Measurements from ENCODE around the gene VARS2. TPM values are rescaled to one million over a fixed set of nuclear protein-coding genes. Genes with fewer than 3 reads are reported as not detected.

Gene VARS2
- total and polyA plus RNA-seq, 5 donors from 2014 or later: 12.9 to 20.7 (median 17.6) TPM

- Mint-ChIP-seq H3K27ac (no peak overlapping the region), H3K36me3 (no peaks in the 10 kb centered on the region), H3K9me3 (peaks cover 0 to 3% (median 0%) of the 10 kb centered on the region in 7 donors), H3K27me3 (peaks cover 36% of the 10 kb centered on the region), H3K4me3 (no peak overlapping the region), H3K4me1 (peaks cover 0 to 2% (median under 1%) of the 10 kb centered on the region in 4 donors)
- no peaks in the 10 kb centered on the region for H3K4me1 ChIP-seq (ENCODE audit: control insufficient read depth, insufficient read depth, low read length, poor library complexity, severe bottlenecking)
- H3K27me3 ChIP-seq (ENCODE audit: control insufficient read depth, insufficient read depth, low read length): peaks cover 14% of the 10 kb centered on the region
- H3K4me3 ChIP-seq (ENCODE audit: low read depth, low read length): no peak overlapping the region
- no peaks in the 10 kb centered on the region for H3K36me3 ChIP-seq (ENCODE audit: control insufficient read depth, insufficient read depth, low read length)
- no peaks in the 10 kb centered on the region for H3K9me3 ChIP-seq (ENCODE audit: control insufficient read depth in 2 of 2, low read length in 2 of 2)
- DNase-seq (no peak), ATAC-seq (ENCODE audit: low read depth in 2 of 2) (no peak)
- H3K27ac ChIP-seq (ENCODE audit: insufficient read depth, low read length, poor library complexity, severe bottlenecking): no peak overlapping the region
Measured at GRCh38 chr6:30939473-30939872, 25.4 kb downstream of the VARS2 start.

DNA sequence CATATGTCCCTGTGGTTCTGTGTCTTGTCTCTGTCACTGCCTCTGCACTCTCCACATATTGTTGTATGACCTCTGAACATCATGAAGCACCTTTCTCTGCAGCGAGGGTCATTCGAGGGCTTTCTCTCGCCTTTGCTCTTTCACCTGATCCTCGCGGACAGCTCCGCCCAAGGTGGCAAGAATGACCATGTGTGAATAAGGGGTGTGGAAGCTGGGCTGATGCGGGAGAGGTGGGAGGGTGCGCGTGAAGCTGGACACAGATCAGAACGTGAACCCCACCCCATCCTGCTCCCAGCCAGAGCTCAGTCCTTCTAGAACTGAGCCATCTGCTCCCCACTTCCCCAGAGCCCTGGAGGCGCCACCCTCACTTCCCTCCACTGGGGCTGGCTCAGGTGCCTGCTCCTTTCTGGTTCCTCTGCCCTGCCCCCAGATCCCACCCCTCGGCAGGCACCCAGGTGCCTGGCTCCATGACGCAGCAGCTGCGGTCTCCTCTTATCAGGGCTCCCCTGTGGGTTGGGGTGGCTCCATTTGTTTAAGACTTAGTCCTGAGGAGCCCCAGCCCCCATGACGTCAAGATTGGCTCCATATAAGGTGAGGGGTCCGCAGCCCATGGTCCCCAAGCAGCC is 26.4 kb downstream of the VARS2 start, which contains the start of gene MUCL3:
Gene MUCL3 (plus strand): TSS at position 613 of the 626 bp plus-strand sequence. CDS start 27 bp downstream, outside the sequence.
- Histone ChIP-seq H3K27ac (ENCODE audit: insufficient read depth, low read length, poor library complexity, severe bottlenecking) (no peak within 1 kb of the TSS), H3K9me3 (ENCODE audit: control insufficient read depth in 2 of 2, low read length in 2 of 2) (no peaks in the 10 kb centered on the region), H3K4me1 (ENCODE audit: control insufficient read depth, insufficient read depth, low read length, poor library complexity, severe bottlenecking) (no peaks in the 10 kb centered on the region), H3K36me3 (ENCODE audit: control insufficient read depth, insufficient read depth, low read length) (no peaks in the 10 kb centered on the region), H3K27me3 (ENCODE audit: control insufficient read depth, insufficient read depth, low read length) (peaks cover 14% of the 10 kb centered on the region), H3K4me3 (ENCODE audit: low read depth, low read length) (no peak within 1 kb of the TSS)
- DNase-seq (no peak), ATAC-seq (ENCODE audit: low read depth in 2 of 2) (peak in 1 of 2 donors; percentile 12)
- peak within 1 kb of the TSS in 1 of 3 donors; percentile 16 for H3K27ac Mint-ChIP-seq
- H3K36me3 Mint-ChIP-seq: no peaks in the 10 kb centered on the region
- peaks cover 0 to 3% (median 0%) of the 10 kb centered on the region in 7 donors for H3K9me3 Mint-ChIP-seq
- no peak within 1 kb of the TSS for H3K4me3 Mint-ChIP-seq
- peaks cover 38% of the 10 kb centered on the region for H3K27me3 Mint-ChIP-seq
- H3K4me1 Mint-ChIP-seq: peaks cover 0 to 2% (median 0%) of the 10 kb centered on the region in 4 donors

GRCh38 chr6:30942338-30943060 is 28.5 kb downstream of the VARS2 start:
- Histone ChIP-seq H3K9me3 (ENCODE audit: control insufficient read depth in 2 of 2, low read length in 2 of 2) (no peaks in the 10 kb centered on the region), H3K4me3 (ENCODE audit: low read depth, low read length) (no peak overlapping the region), H3K27ac (ENCODE audit: insufficient read depth, low read length, poor library complexity, severe bottlenecking) (no peak overlapping the region), H3K36me3 (ENCODE audit: control insufficient read depth, insufficient read depth, low read length) (no peaks in the 10 kb centered on the region), H3K27me3 (ENCODE audit: control insufficient read depth, insufficient read depth, low read length) (peaks cover 15% of the 10 kb centered on the region), H3K4me1 (ENCODE audit: control insufficient read depth, insufficient read depth, low read length, poor library complexity, severe bottlenecking) (no peaks in the 10 kb centered on the region)
- ATAC-seq (ENCODE audit: low read depth in 2 of 2) (no peak), DNase-seq (no peak)
- Mint-ChIP-seq H3K36me3 (no peaks in the 10 kb centered on the region), H3K4me3 (no peak overlapping the region), H3K4me1 (peaks cover 0 to 2% (median 0%) of the 10 kb centered on the region in 4 donors), H3K9me3 (peaks cover 0 to 3% (median 0%) of the 10 kb centered on the region in 7 donors), H3K27ac (peak overlapping the region in 1 of 3 donors; percentile 7), H3K27me3 (peaks cover 38% of the 10 kb centered on the region)

DNA sequence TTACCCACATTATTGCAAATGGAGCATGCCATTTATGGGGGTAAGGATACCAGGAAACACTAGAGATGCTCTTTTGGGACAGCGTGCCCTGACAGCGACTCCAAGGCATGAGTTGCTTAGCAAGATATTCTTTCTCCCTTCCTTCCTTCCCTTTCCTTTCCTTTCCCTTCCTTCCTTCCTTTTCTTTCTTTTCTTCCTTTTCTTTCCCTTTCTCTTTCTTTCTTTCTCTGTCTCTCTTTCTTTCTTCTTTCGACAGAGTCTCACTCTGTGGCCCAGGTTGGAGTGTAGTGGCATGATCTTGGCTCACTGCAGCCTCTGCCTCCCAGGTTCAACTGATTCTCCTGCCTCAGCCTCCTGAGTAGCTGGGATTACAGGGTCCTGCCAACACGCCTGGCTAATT is 30.0 kb downstream of the VARS2 start:
- no peak overlapping the region for H3K27ac Mint-ChIP-seq
- H3K4me3 ChIP-seq (ENCODE audit: low read depth, low read length): no peak overlapping the region

GRCh38 chr6:30945281-30945680 is 31.2 kb downstream of the VARS2 start:
- Mint-ChIP-seq H3K4me1 (peaks cover 0 to 2% (median 0%) of the 10 kb centered on the region in 4 donors), H3K9me3 (peaks cover 0 to 3% (median 0%) of the 10 kb centered on the region in 7 donors), H3K4me3 (no peak overlapping the region), H3K27me3 (peaks cover 36% of the 10 kb centered on the region), H3K36me3 (no peaks in the 10 kb centered on the region), H3K27ac (no peak overlapping the region)
- Histone ChIP-seq H3K27ac (ENCODE audit: insufficient read depth, low read length, poor library complexity, severe bottlenecking) (no peak overlapping the region), H3K36me3 (ENCODE audit: control insufficient read depth, insufficient read depth, low read length) (no peaks in the 10 kb centered on the region), H3K9me3 (ENCODE audit: control insufficient read depth in 2 of 2, low read length in 2 of 2) (no peaks in the 10 kb centered on the region), H3K4me1 (ENCODE audit: control insufficient read depth, insufficient read depth, low read length, poor library complexity, severe bottlenecking) (no peaks in the 10 kb centered on the region), H3K4me3 (ENCODE audit: low read depth, low read length) (no peak overlapping the region), H3K27me3 (ENCODE audit: control insufficient read depth, insufficient read depth, low read length) (peaks cover 19% of the 10 kb centered on the region)
- ATAC-seq (ENCODE audit: low read depth in 2 of 2) (no peak), DNase-seq (no peak)

More for the DNA sequence above, 30.0 kb downstream of the VARS2 start:
- peaks cover 0 to 2% (median 0%) of the 10 kb centered on the region in 4 donors for H3K4me1 Mint-ChIP-seq
- peaks cover 0 to 3% (median 0%) of the 10 kb centered on the region in 7 donors for H3K9me3 Mint-ChIP-seq
- no peaks in the 10 kb centered on the region for H3K36me3 Mint-ChIP-seq
- Histone ChIP-seq H3K27ac (ENCODE audit: insufficient read depth, low read length, poor library complexity, severe bottlenecking) (no peak overlapping the region), H3K4me1 (ENCODE audit: control insufficient read depth, insufficient read depth, low read length, poor library complexity, severe bottlenecking) (no peaks in the 10 kb centered on the region), H3K9me3 (ENCODE audit: control insufficient read depth in 2 of 2, low read length in 2 of 2) (no peaks in the 10 kb centered on the region), H3K36me3 (ENCODE audit: control insufficient read depth, insufficient read depth, low read length) (no peaks in the 10 kb centered on the region), H3K27me3 (ENCODE audit: control insufficient read depth, insufficient read depth, low read length) (peaks cover 19% of the 10 kb centered on the region)
- peaks cover 43% of the 10 kb centered on the region for H3K27me3 Mint-ChIP-seq
- no peak for DNase-seq
- no peak for ATAC-seq (ENCODE audit: low read depth in 2 of 2)
- no peak overlapping the region for H3K4me3 Mint-ChIP-seq

DNA sequence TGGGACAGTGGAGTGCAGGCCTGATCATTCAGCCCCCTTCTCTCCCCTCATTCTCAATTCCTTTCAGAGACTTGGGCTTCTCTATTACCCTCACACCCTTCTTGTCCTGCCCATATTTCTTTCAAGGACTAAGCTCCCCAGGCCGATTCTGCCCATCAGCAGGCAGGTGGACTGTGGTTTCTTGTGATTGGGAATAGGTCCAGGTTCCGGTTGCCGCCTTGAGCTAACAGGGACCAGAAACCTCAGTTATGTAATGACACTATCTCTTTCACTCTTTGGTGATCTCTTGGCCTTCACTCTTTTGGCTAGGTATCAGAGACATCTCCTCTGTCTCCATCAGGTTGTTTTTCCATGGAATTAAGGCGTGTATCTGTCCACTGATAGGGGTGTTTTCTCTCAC is 33.2 kb downstream of the VARS2 start:
- peaks cover 0 to 3% (median 0%) of the 10 kb centered on the region in 7 donors for H3K9me3 Mint-ChIP-seq
- no peak for ATAC-seq (ENCODE audit: low read depth in 2 of 2)

GRCh38 chr6:30948811-30949210 is 34.8 kb downstream of the VARS2 start:
- Histone ChIP-seq H3K4me3 (ENCODE audit: low read depth, low read length) (no peak overlapping the region), H3K4me1 (ENCODE audit: control insufficient read depth, insufficient read depth, low read length, poor library complexity, severe bottlenecking) (no peaks in the 10 kb centered on the region), H3K9me3 (ENCODE audit: control insufficient read depth in 2 of 2, low read length in 2 of 2) (no peaks in the 10 kb centered on the region), H3K27me3 (ENCODE audit: control insufficient read depth, insufficient read depth, low read length) (peaks cover 20% of the 10 kb centered on the region), H3K27ac (ENCODE audit: insufficient read depth, low read length, poor library complexity, severe bottlenecking) (no peak overlapping the region), H3K36me3 (ENCODE audit: control insufficient read depth, insufficient read depth, low read length) (no peaks in the 10 kb centered on the region)
- DNase-seq (no peak), ATAC-seq (ENCODE audit: low read depth in 2 of 2) (no peak)
- peaks cover 24% of the 10 kb centered on the region for H3K27me3 Mint-ChIP-seq
- H3K9me3 Mint-ChIP-seq: peaks cover 0 to 3% (median 0%) of the 10 kb centered on the region in 7 donors
- H3K4me3 Mint-ChIP-seq: no peak overlapping the region
- no peaks in the 10 kb centered on the region for H3K36me3 Mint-ChIP-seq
- no peaks in the 10 kb centered on the region for H3K4me1 Mint-ChIP-seq
- H3K27ac Mint-ChIP-seq: no peak overlapping the region

More for the DNA sequence above, 33.2 kb downstream of the VARS2 start:
- Histone ChIP-seq H3K27ac (ENCODE audit: insufficient read depth, low read length, poor library complexity, severe bottlenecking) (no peak overlapping the region), H3K27me3 (ENCODE audit: control insufficient read depth, insufficient read depth, low read length) (peaks cover 24% of the 10 kb centered on the region), H3K9me3 (ENCODE audit: control insufficient read depth in 2 of 2, low read length in 2 of 2) (no peaks in the 10 kb centered on the region), H3K4me3 (ENCODE audit: low read depth, low read length) (no peak overlapping the region), H3K36me3 (ENCODE audit: control insufficient read depth, insufficient read depth, low read length) (no peaks in the 10 kb centered on the region), H3K4me1 (ENCODE audit: control insufficient read depth, insufficient read depth, low read length, poor library complexity, severe bottlenecking) (no peaks in the 10 kb centered on the region)
- DNase-seq: no peak
- H3K36me3 Mint-ChIP-seq: no peaks in the 10 kb centered on the region
- H3K4me3 Mint-ChIP-seq: no peak overlapping the region
- H3K27me3 Mint-ChIP-seq: peaks cover 22% of the 10 kb centered on the region
- H3K4me1 Mint-ChIP-seq: peaks cover 0 to 2% (median 0%) of the 10 kb centered on the region in 4 donors
- no peak overlapping the region for H3K27ac Mint-ChIP-seq
